Parathyroid adenoma (tissue), 2 donors: ENCODE results near the gene STX3.

Experiments
- H2AFZ ChIP-seq: fragments of 300-600 bp; sonication (generic); one replicate; pipeline ENCODE4 v1.7.0; 2017; ENCODE audit warnings: antibody characterized with exemption, mild to moderate bottlenecking
- H3K27ac ChIP-seq: fragments of 300-600 bp; sonication (generic); one replicate; pipeline ENCODE4 v1.7.0; 2017
- H3K27me3 ChIP-seq: fragments of 300-600 bp; sonication (generic); one replicate; pipeline ENCODE4 v1.7.0; 2017; ENCODE audit warnings: low read length; ENCODE audit not compliant: control insufficient read depth, insufficient read depth
- H3K36me3 ChIP-seq: fragments of 300-600 bp; sonication (generic); one replicate; pipeline ENCODE4 v1.7.0; 2017; ENCODE audit warnings: low read length; ENCODE audit not compliant: control insufficient read depth, insufficient read depth
- H3K4me1 ChIP-seq: fragments of 300-600 bp; sonication (generic); one replicate; pipeline ENCODE4 v1.7.0; 2017; ENCODE audit warnings: control low read depth
- H3K4me2 ChIP-seq: fragments of 300-600 bp; sonication (generic); one replicate; pipeline ENCODE4 v1.7.0; 2017; ENCODE audit warnings: low read length
- H3K4me3 ChIP-seq: fragments of 300-600 bp; sonication (generic); one replicate; pipeline ENCODE4 v1.7.0; 2017; ENCODE audit warnings: low read depth, low read length
- H3K79me2 ChIP-seq: fragments of 300-600 bp; sonication (generic); one replicate; pipeline ENCODE4 v1.7.0; 2017; ENCODE audit warnings: control low read depth
- H3K9ac ChIP-seq: fragments of 300-600 bp; sonication (generic); one replicate; pipeline ENCODE4 v1.7.0; 2017; ENCODE audit warnings: mild to moderate bottlenecking
- H3K9me3 ChIP-seq: fragments of 300-600 bp; sonication (generic); one replicate; pipeline ENCODE4 v1.7.0; 2017; ENCODE audit warnings: low read length; ENCODE audit not compliant: control insufficient read depth
- CTCF ChIP-seq: fragments of 300-600 bp; sonication (generic); IDR thresholded peaks from one replicate; pipeline ENCODE4 v1.7.0; 2017; ENCODE audit warnings: antibody characterized with exemption, mild to moderate bottlenecking
- donor health status: primary hyperparathyroidism.

The STX3 gene

DNA sequence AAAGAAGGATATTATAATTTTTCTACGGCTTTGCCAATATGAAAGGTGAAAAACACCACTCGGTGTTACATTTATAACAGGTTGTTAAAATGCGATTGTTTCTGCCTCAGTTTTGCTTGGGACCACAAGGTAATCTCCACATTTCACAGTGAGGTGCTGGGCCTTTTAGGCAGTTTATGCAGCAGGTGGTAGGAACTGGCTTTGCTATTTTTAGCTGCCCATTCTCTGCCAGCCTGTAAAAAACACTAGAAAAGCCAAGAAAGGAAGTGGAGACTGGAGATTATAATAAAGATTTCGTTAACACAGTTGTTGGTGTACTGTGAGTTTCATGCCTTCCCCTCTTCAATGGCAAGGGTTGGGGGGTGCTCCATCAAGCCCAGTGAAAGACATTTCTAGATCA lies 63.4 kb downstream of the STX3 start:
- no peaks in the 10 kb centered on the region for H3K27me3 ChIP-seq
- H3K4me2 ChIP-seq, result no peak overlapping the region
- no peaks in the 10 kb centered on the region for H3K79me2 ChIP-seq
- H3K36me3 ChIP-seq, result no peaks in the 10 kb centered on the region
- H3K4me3 ChIP-seq, result no peak overlapping the region
- H3K27ac ChIP-seq, result no peak overlapping the region
- TF ChIP-seq CTCF, result no peak
- H3K4me1 ChIP-seq, result no peaks in the 10 kb centered on the region
- H2AFZ ChIP-seq, result no peak overlapping the region
- no peak overlapping the region for H3K9ac ChIP-seq
- no peaks in the 10 kb centered on the region for H3K9me3 ChIP-seq

- Histone ChIP-seq H3K27ac (no peak overlapping the region), H3K27me3 (no peaks in the 10 kb centered on the region), H3K4me2 (no peak overlapping the region), H3K79me2 (no peaks in the 10 kb centered on the region), H3K9ac (no peak overlapping the region), H3K4me1 (no peaks in the 10 kb centered on the region), H2AFZ (peak overlapping the region; percentile 1), H3K9me3 (no peaks in the 10 kb centered on the region), H3K36me3 (no peaks in the 10 kb centered on the region), H3K4me3 (no peak overlapping the region)
- TF ChIP-seq CTCF, result peak; percentile 17
Measured at GRCh38 chr11:59822989-59823566, 67.9 kb downstream of the STX3 start.

GRCh38 chr11:59829358-59829757 lies 74.2 kb downstream of the STX3 start:
- TF ChIP-seq CTCF, result no peak

DNA sequence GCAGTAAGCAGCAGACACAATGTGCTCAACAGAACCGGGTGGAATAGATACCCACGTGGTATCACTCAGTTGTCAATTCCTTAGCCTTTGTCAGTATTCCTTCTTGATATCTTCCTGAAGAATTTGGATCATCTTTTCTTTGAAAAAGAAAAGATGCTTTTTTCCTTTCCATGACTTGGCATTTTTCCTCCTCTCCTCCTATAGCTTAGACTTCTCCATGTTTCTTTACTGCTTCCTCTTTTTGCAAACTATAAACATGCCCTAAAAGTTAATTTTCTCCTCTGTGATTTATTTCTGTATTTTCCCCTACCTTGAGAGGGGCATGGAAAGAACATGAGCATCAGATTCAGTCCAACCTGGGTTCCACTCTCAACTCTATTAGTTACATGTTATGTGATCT lies 78.4 kb downstream of the STX3 start:
- Histone ChIP-seq H3K9ac (no peak overlapping the region), H3K4me3 (no peak overlapping the region), H3K27me3 (no peaks in the 10 kb centered on the region), H3K36me3 (no peaks in the 10 kb centered on the region), H3K27ac (no peak overlapping the region), H3K4me2 (no peak overlapping the region), H3K79me2 (no peaks in the 10 kb centered on the region), H3K9me3 (no peaks in the 10 kb centered on the region), H3K4me1 (no peaks in the 10 kb centered on the region), H2AFZ (no peak overlapping the region)
- no peak for TF ChIP-seq CTCF

More at GRCh38 chr11:59829358-59829757, 74.2 kb downstream of the STX3 start:
- H3K36me3 ChIP-seq, result no peaks in the 10 kb centered on the region
- H3K9me3 ChIP-seq, result no peaks in the 10 kb centered on the region
- H3K27me3 ChIP-seq, result no peaks in the 10 kb centered on the region
- H3K27ac ChIP-seq, result no peak overlapping the region
- no peak overlapping the region for H3K4me3 ChIP-seq
- H3K9ac ChIP-seq, result no peak overlapping the region
- H3K4me2 ChIP-seq, result no peak overlapping the region
- H2AFZ ChIP-seq, result no peak overlapping the region
- no peaks in the 10 kb centered on the region for H3K79me2 ChIP-seq
- no peaks in the 10 kb centered on the region for H3K4me1 ChIP-seq

DNA sequence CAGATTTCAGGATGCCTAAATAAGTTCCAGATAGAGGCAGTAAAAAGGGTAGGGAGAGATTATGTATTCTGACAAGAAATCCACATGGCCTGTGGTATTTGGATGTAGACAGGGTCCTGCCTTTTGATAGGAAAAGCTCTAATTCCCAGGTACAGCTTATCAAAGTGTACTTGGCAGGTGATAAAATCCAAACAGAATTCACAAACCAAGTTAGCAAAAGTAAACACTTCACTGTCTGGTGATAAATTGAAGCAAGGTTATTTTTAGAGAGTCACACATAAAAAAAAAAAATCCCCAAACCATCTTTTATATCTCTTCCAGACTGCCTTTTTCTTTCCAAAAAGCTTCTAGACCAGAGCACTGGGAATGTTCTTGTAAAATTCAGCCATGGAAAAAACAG lies 84.4 kb downstream of the STX3 start:
- no peak for TF ChIP-seq CTCF

More for the DNA sequence above, 84.4 kb downstream of the STX3 start:
- no peak overlapping the region for H3K4me2 ChIP-seq
- H3K4me3 ChIP-seq, result no peak overlapping the region
- H3K4me1 ChIP-seq, result no peaks in the 10 kb centered on the region
- H3K79me2 ChIP-seq, result no peaks in the 10 kb centered on the region
- no peak overlapping the region for H3K27ac ChIP-seq
- no peaks in the 10 kb centered on the region for H3K9me3 ChIP-seq
- no peaks in the 10 kb centered on the region for H3K27me3 ChIP-seq
- H3K36me3 ChIP-seq, result no peaks in the 10 kb centered on the region
- no peak overlapping the region for H2AFZ ChIP-seq
- H3K9ac ChIP-seq, result no peak overlapping the region
